ENCODE measurements around the gene CD200.
A peak's percentile ranks its signal among the peaks of the same experiment; 100 is the strongest.

The CD200 gene

GRCh38 chr3:112333002-112333380 is at the start of gene CD200:
Gene CD200, plus strand, starts transcription at chr3:112333156. Its CDS starts 57 bp downstream, at chr3:112333213.
- DNase-seq (ENCODE audit: low read depth): peak; percentile 17

- DNase-seq (ENCODE audit: low read depth): no peak
Observed at GRCh38 chr3:112289011-112289410, 43.9 kb upstream of the CD200 start.

- no peak for DNase-seq (ENCODE audit: low read depth)
Observed at GRCh38 chr3:112293368-112294321, 39.3 kb upstream of the CD200 start, which contains the start of gene SLC9C1. Gene SLC9C1, minus strand, starts transcription at chr3:112294216. Its CDS starts 7,425 bp downstream, at chr3:112286791.

- no peak for DNase-seq (ENCODE audit: low read depth)
Observed at GRCh38 chr3:112297714-112298113, 35.2 kb upstream of the CD200 start.

- no peak for DNase-seq (ENCODE audit: low read depth)
Observed at GRCh38 chr3:112298781-112299180, 34.2 kb upstream of the CD200 start.

- DNase-seq (ENCODE audit: low read depth): no peak
Observed at GRCh38 chr3:112302150-112302830, 30.7 kb upstream of the CD200 start.

- no peak for DNase-seq (ENCODE audit: low read depth)
Observed at GRCh38 chr3:112302881-112303763, 29.8 kb upstream of the CD200 start.

GRCh38 chr3:112303764-112304325 is 29.1 kb upstream of the CD200 start:
- no peak for DNase-seq (ENCODE audit: low read depth)

- DNase-seq (ENCODE audit: low read depth): no peak
Observed at GRCh38 chr3:112304611-112305010, 28.3 kb upstream of the CD200 start.

- no peak for DNase-seq (ENCODE audit: low read depth)
Observed at GRCh38 chr3:112306825-112307224, 26.1 kb upstream of the CD200 start.

- DNase-seq (ENCODE audit: low read depth): no peak
Observed at GRCh38 chr3:112307557-112307956, 25.4 kb upstream of the CD200 start.

GRCh38 chr3:112308151-112308911 is 24.6 kb upstream of the CD200 start:
- DNase-seq (ENCODE audit: low read depth): no peak

- DNase-seq (ENCODE audit: low read depth): no peak
Observed at GRCh38 chr3:112314649-112315048, 18.3 kb upstream of the CD200 start.

- DNase-seq (ENCODE audit: low read depth): no peak
Observed at GRCh38 chr3:112315791-112316190, 17.2 kb upstream of the CD200 start.

GRCh38 chr3:112319516-112320276 is 13.3 kb upstream of the CD200 start:
- DNase-seq (ENCODE audit: low read depth): no peak

GRCh38 chr3:112320691-112321090 is 12.3 kb upstream of the CD200 start:
- no peak for DNase-seq (ENCODE audit: low read depth)

GRCh38 chr3:112321867-112322652 is 10.9 kb upstream of the CD200 start:
- no peak for DNase-seq (ENCODE audit: low read depth)

GRCh38 chr3:112327371-112327951 is 5.5 kb upstream of the CD200 start:
- DNase-seq (ENCODE audit: low read depth): no peak

- no peak for DNase-seq (ENCODE audit: low read depth)
Observed at GRCh38 chr3:112331851-112332250, 1.1 kb upstream of the CD200 start.
